ENCODE measurements around the gene LRP1B.

DNA sequence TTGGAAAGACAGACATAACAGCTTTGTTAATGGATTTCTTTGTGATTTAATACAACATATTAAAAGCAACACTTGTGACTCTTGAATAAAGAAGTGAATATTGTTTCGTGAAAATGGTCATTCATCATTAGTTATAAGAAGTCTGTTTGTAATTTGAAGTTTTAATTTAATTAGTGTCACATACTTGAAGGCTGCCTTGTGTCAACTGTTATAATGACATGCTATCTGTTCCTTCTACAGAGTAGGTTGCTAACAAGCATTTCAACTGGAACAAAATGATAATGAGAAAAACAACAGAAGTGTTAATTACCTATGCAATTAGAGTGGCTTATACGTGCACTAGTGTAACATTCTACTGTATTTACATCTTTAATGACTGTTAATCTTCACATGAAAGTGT is 624.7 kb downstream of the LRP1B start:
- TF ChIP-seq, protein P1, sequence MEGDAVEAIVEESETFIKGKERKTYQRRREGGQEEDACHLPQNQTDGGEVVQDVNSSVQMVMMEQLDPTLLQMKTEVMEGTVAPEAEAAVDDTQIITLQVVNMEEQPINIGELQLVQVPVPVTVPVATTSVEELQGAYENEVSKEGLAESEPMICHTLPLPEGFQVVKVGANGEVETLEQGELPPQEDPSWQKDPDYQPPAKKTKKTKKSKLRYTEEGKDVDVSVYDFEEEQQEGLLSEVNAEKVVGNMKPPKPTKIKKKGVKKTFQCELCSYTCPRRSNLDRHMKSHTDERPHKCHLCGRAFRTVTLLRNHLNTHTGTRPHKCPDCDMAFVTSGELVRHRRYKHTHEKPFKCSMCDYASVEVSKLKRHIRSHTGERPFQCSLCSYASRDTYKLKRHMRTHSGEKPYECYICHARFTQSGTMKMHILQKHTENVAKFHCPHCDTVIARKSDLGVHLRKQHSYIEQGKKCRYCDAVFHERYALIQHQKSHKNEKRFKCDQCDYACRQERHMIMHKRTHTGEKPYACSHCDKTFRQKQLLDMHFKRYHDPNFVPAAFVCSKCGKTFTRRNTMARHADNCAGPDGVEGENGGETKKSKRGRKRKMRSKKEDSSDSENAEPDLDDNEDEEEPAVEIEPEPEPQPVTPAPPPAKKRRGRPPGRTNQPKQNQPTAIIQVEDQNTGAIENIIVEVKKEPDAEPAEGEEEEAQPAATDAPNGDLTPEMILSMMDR (IDR thresholded peaks at IDR 0.05) = no peak
- TF ChIP-seq, protein P2, sequence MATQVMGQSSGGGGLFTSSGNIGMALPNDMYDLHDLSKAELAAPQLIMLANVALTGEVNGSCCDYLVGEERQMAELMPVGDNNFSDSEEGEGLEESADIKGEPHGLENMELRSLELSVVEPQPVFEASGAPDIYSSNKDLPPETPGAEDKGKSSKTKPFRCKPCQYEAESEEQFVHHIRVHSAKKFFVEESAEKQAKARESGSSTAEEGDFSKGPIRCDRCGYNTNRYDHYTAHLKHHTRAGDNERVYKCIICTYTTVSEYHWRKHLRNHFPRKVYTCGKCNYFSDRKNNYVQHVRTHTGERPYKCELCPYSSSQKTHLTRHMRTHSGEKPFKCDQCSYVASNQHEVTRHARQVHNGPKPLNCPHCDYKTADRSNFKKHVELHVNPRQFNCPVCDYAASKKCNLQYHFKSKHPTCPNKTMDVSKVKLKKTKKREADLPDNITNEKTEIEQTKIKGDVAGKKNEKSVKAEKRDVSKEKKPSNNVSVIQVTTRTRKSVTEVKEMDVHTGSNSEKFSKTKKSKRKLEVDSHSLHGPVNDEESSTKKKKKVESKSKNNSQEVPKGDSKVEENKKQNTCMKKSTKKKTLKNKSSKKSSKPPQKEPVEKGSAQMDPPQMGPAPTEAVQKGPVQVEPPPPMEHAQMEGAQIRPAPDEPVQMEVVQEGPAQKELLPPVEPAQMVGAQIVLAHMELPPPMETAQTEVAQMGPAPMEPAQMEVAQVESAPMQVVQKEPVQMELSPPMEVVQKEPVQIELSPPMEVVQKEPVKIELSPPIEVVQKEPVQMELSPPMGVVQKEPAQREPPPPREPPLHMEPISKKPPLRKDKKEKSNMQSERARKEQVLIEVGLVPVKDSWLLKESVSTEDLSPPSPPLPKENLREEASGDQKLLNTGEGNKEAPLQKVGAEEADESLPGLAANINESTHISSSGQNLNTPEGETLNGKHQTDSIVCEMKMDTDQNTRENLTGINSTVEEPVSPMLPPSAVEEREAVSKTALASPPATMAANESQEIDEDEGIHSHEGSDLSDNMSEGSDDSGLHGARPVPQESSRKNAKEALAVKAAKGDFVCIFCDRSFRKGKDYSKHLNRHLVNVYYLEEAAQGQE (IDR thresholded peaks at IDR 0.05) = no peak

Data from A549 (cell line).